HEK293T (cell line): ENCODE measurements around the gene CHST12.
"Not testable (repeated sequence)": the region's sequence is repeated elsewhere in the genome, so short reads cannot be mapped to it uniquely, and the experiment has no call there.

ENCODE experiments used
- CTCF ChIA-PET: fragments of 350-600 bp; formaldehyde crosslinking; extraction: SDS; loops from one replicate; lab custom pipeline; 2021; ENCODE audit warnings: antibody characterized with exemption, inconsistent platforms; lab: Yijun Ruan, JAX
- POLR2A ChIA-PET: fragments of 350-600 bp; formaldehyde crosslinking; extraction: SDS; loops from one replicate; lab custom pipeline; 2020; ENCODE audit warnings: antibody characterized with exemption, inconsistent platforms; lab: Yijun Ruan, JAX
- DNase-seq: peaks from one replicate; pipeline ENCODE4 v3.0.0; 2012; ENCODE audit warnings: mixed read lengths; ENCODE audit errors: extremely low spot score
- ARNT ChIP-seq: fragments of 450-650 bp; IDR thresholded peaks from 2 replicates; pipeline ENCODE4 v1.6.1; 2017; ENCODE audit warnings: mild to moderate bottlenecking
- BHLHE40 ChIP-seq: fragments of 450-650 bp; IDR thresholded peaks from 2 replicates; pipeline ENCODE4 v1.6.1; 2016; ENCODE audit warnings: mild to moderate bottlenecking, moderate library complexity, borderline replicate concordance
- CTBP1 ChIP-seq: fragments of 450-650 bp; IDR thresholded peaks from 2 replicates; pipeline ENCODE4 v1.6.1; 2016; ENCODE audit warnings: borderline replicate concordance
- ELF4 ChIP-seq: fragments of 450-650 bp; IDR thresholded peaks from 2 replicates; pipeline ENCODE4 v1.6.1; 2017; ENCODE audit warnings: antibody characterized with exemption
- FOXA1 ChIP-seq: fragments of 450-650 bp; IDR thresholded peaks from 2 replicates; pipeline ENCODE4 v1.6.1; 2016; ENCODE audit warnings: mild to moderate bottlenecking
- FOXK2 ChIP-seq: fragments of 450-650 bp; IDR thresholded peaks from 2 replicates; pipeline ENCODE4 v1.6.1; 2016; ENCODE audit warnings: mild to moderate bottlenecking
- FOXM1 ChIP-seq: fragments of 450-650 bp; IDR thresholded peaks from 2 replicates; pipeline ENCODE4 v1.6.1; 2017; ENCODE audit warnings: mild to moderate bottlenecking, borderline replicate concordance
- HDGF ChIP-seq: fragments of 450-650 bp; IDR thresholded peaks from 2 replicates; pipeline ENCODE4 v1.6.1; 2017; ENCODE audit warnings: antibody characterized with exemption, borderline replicate concordance
- L3MBTL2 ChIP-seq: fragments of 450-650 bp; conservative IDR thresholded peaks from 2 replicates; pipeline ENCODE4 v1.6.1; 2016; ENCODE audit warnings: mild to moderate bottlenecking
- LEF1 ChIP-seq: fragments of 450-650 bp; IDR thresholded peaks from 2 replicates; pipeline ENCODE4 v1.6.1; 2017; ENCODE audit warnings: mild to moderate bottlenecking, borderline replicate concordance
- NFRKB ChIP-seq: fragments of 450-650 bp; IDR thresholded peaks from 2 replicates; pipeline ENCODE4 v1.6.1; 2016; ENCODE audit warnings: mild to moderate bottlenecking, moderate library complexity
- SP1 ChIP-seq: fragments of 450-650 bp; IDR thresholded peaks from 2 replicates; pipeline ENCODE4 v1.6.1; 2017
- SUZ12 ChIP-seq: fragments of 450-650 bp; IDR thresholded peaks from 2 replicates; pipeline ENCODE4 v1.6.1; 2016; ENCODE audit warnings: mild to moderate bottlenecking
- TARDBP ChIP-seq: fragments of 450-650 bp; IDR thresholded peaks from 2 replicates; pipeline ENCODE4 v1.6.1; 2016
- ZNF384 ChIP-seq: fragments of 450-650 bp; IDR thresholded peaks from 2 replicates; pipeline ENCODE4 v1.6.1; 2016
- TF ChIP-seq, protein P1 (sequence below): fragments of 450-650 bp; IDR thresholded peaks from 2 replicates; pipeline ENCODE4 v1.6.1; 2016

Gene CHST12

DNA sequence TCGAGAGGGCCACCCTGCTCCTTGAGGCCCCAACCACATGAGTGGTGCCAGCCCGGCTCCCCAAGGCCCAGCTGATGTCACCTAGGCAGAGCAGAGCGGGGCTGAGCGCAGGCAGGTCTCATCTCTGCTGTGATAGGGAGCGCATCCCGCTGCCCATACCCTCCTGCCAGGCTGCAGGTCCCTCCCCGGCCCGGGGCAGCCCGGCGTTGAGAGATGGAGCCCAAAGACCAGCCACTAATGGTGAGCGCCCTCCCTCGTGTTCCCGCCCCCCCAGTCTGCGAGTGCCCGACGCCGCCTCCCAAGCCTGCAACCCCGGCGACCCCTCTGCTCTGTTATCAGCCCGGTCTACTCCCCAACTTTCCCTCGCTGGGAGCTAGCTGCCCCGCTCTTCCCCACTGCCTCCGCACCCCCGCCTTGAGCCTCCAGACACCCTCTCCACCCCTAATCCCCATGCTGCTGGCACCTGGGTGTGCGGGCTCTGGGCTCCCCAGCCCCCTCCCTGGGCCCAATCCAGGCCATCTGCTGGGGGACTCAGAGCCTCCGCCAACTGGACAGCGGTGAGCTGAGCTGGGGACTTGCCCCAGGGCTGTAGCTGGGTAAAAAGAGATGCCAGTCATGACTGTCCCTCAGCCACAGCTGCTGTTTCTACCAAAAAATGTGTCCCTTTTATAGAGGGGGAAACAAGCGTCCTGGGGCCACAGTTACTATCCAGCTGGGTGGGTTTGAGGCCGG lies 19.7 kb upstream of the CHST12 start:
- ChIA-PET POLR2A (interaction anchor here (1.7 kb wide), 1 partner anchor 19 kb away, joined by 6 read pairs; the partner anchor contains the start of gene CHST12), CTCF (interaction anchor here (0.7 kb wide), 1 partner anchor 48 kb away, joined by 3 read pairs; no protein-coding TSS in a partner anchor)
- TF ChIP-seq CTBP1 (no peak), FOXM1 (no peak), NFRKB (no peak), SUZ12 (no peak), HDGF (no peak), TARDBP (no peak), FOXK2 (no peak), SP1 (no peak), FOXA1 (no peak), L3MBTL2 (no peak), BHLHE40 (no peak), ARNT (no peak), ZNF384 (no peak), LEF1 (no peak), ELF4 (no peak)
- TF ChIP-seq, protein P1, sequence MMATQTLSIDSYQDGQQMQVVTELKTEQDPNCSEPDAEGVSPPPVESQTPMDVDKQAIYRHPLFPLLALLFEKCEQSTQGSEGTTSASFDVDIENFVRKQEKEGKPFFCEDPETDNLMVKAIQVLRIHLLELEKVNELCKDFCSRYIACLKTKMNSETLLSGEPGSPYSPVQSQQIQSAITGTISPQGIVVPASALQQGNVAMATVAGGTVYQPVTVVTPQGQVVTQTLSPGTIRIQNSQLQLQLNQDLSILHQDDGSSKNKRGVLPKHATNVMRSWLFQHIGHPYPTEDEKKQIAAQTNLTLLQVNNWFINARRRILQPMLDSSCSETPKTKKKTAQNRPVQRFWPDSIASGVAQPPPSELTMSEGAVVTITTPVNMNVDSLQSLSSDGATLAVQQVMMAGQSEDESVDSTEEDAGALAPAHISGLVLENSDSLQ = no peak
- DNase-seq = no peak

DNA sequence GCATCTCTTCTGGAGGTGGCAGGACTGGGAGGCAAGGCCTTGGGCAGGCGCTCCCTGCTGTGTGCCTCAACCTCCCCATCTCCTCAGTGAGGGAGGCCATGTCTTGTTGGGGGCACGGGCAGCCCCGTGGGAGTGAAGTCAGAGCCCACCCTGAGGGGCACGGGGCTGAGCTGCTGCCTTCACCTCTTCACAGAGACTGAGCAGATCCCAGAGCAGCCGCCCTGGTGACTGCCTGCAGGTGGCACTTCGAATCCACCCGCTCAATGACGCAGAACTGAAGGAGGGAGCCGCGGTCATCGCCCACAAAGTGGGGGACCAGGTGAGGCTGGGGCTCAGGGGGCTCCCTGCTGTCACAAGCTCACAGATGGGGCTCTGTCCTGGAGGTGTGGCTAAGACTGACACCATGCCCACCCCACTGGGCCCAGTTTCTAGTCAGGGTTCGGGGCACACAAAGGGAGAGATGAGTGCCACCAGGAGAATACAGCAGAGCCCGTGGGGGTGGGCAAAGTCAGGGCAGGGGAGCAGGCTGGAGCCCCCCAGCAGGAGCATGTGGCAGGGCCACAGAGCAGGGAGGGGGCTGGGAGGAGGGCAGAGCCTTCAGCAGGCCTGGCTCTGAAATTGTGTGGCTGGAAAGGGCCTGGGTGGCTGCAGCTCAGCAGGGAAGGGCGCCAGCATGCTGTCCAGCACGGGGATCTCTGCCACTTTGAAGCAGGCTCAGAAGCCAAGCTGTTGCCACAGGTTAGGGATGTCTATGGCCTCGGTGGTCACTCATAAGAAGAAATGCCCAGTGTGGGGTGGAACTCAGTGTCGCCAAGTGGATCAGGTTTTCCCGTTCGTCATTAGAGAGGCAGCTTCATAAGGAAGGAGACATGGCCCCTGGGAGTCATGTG lies 18.8 kb upstream of the CHST12 start:
- POLR2A ChIA-PET = interaction anchor here (1.7 kb wide), 1 partner anchor 18 kb away, joined by 6 read pairs; the partner anchor contains the start of gene CHST12
- TF ChIP-seq LEF1 (no peak), BHLHE40 (no peak), FOXM1 (no peak), SP1 (no peak)
- TF ChIP-seq, protein P1 = no peak
- CTCF ChIA-PET = interaction anchor here (0.5 to 0.7 kb wide), 3 partner anchors 47 to 88 kb away, joined by 3 to 5 read pairs (median 3); no protein-coding TSS in a partner anchor
- no peak for DNase-seq

DNA sequence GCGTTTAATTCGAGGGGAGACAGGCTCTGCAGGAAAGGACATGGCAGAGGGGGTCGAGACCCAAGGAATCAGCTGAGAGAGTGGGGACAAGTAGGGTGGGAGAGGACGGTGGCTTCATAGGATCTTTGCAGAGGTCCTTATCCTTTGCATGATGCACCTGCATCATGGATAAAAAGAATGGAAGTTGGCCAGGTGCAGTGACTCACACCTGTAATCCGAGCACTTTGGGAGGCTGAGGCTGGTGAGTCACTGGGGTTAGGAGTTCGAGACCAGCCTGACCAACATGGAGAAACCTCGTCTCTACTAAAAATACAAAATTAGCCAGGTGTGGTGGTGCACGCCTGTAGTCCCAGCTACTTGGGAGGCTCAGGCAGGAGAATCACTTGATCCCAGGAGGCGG lies 17.3 kb upstream of the CHST12 start:
- POLR2A ChIA-PET, CTCF ChIA-PET, DNase-seq: not testable (repeated sequence)

DNA sequence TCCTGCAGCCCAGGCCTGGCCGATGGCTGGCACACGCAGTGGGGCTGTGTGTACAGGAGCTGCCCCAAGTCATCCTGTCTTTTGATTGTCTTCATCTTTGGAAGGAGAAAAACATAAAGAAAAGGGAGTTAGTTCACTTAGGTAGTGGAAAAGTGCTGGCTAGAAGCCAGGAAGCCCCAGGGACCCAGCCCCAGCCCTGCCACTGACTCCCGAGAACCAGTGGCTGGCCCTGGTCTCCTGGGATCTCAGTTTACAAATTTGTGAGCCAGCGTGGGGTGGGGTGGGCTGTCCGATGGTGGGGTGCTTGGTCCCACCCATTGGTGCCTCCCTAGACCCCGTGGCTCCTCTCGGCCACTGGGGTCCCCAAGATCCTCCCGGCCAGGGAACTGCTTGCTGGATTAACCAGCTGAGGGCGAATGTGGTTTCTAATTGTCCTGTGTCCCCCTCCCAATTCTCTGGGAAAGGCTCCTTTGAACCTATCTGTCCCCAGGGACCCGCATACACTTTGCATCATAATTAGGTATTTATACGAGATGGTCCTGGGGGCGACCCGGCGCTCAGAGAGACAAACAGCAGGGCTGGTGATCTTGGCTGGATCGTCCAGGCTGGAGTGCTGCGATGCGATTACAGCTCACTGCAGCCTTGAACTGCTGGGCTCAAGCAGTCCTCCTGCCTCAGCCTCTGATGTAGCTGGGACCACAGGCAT lies 16.3 kb upstream of the CHST12 start:
- ChIA-PET POLR2A (interaction anchor here (1.0 kb wide), 1 partner anchor 16 kb away, joined by 3 read pairs; the partner anchor contains the start of gene CHST12), CTCF (no interaction called here)
- no peak for TF ChIP-seq L3MBTL2
- TF ChIP-seq FOXA1 = no peak
- no peak for TF ChIP-seq FOXM1
- no peak for TF ChIP-seq SP1
- no peak for TF ChIP-seq ELF4
- TF ChIP-seq HDGF = no peak
- TF ChIP-seq TARDBP = no peak
- no peak for TF ChIP-seq ARNT
- TF ChIP-seq CTBP1 = no peak
- TF ChIP-seq ZNF384 = no peak
- TF ChIP-seq LEF1 = no peak
- no peak for TF ChIP-seq NFRKB
- DNase-seq = no peak

DNA sequence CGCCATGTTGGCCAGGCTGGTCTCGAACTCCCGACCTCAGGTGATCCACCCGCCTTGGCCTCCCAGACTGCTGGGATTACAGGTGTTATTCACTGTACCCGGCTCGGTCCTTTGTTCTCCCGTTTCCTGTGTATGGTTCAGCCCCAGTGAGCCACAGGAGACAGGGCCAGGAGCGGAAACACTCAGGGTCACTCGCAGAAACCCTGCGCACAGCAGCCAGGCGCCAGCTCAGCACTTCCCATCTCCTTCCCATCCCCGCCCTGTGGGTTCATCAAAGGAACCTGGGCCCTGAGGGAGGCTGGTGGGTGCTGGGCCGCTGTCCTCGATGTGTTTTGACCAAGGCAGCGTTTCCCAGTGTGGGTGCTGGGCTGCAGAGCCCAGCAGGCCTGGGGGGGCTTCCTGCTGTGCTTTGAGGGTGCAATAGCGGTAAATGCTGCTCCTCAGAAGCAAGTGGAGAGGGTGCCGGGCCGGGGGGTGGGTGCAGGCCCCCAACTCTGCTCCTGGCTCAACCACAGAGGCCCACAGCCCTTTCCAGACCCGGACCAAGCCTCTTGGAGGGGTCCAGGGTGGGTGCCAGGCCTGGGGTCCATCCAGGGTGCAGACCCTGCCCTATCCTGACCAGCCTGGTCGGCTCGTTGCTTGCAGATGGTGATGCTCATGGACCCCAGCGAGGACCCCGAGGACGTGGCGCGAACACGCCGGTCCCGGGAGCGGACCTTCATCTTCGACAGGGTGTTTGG lies 15.3 kb upstream of the CHST12 start:
- ChIA-PET CTCF (no interaction called here), POLR2A (interaction anchor here (1.0 kb wide), 1 partner anchor 15 kb away, joined by 3 read pairs; the partner anchor contains the start of gene CHST12)
- TF ChIP-seq SUZ12 = no peak
- no peak for TF ChIP-seq NFRKB
- TF ChIP-seq HDGF = no peak
- TF ChIP-seq ELF4 = no peak
- TF ChIP-seq BHLHE40 = no peak
- TF ChIP-seq FOXK2 = no peak
- TF ChIP-seq LEF1 = no peak
- TF ChIP-seq ZNF384 = no peak
- no peak for TF ChIP-seq FOXA1
- TF ChIP-seq CTBP1 = no peak
- TF ChIP-seq, protein P1 = no peak
- no peak for TF ChIP-seq L3MBTL2
- no peak for TF ChIP-seq FOXM1
- TF ChIP-seq TARDBP = no peak
- DNase-seq = no peak
